ENCODE results near the gene CLCN3. TPM values are rescaled to one million over a fixed set of nuclear protein-coding genes. Genes with fewer than 3 reads are reported as not detected.
"Not testable (repeated sequence)": the region's sequence is repeated elsewhere in the genome, so short reads cannot be mapped to it uniquely, and the experiment has no call there.

CLCN3 gene
- total RNA-seq, 2 donors from 2014 or later: 67.2 to 96.4 TPM

DNA sequence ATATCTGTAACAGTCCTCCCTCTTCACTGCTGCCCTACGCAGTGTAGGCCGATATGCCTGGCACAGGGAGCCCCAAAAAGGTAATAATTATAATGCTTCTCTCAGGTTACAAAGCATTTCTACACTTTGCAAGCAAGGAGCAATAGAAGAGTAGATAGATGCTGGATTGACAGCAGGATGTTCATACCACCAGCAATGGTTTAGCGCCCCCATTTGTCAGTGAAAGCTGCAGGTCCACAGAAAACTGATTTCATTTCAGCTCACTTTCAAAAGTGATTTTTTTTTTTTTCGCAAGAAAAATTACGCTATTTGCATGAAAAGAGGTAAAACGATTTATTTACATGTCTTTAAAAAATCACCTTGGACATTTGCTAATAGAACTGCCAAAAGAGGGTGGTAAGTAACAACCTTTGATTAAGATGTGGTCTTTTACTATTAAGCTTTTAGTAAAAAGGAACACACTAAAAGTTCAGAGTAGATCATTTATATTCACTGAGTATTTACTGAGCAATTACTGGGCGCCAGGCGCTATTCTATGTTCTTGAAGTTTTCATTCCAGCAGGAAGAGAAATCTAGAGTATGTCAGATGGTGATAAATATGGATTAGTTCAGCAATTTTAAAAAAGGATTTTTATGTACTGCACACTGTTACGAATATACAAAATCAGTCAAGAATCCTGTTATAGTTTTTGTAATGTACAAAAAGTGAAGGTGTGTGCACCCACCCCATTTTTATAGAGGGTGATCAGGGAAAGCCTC, 103.0 kb downstream of the CLCN3 start:
- H3K36me3 ChIP-seq: no peaks in the 10 kb centered on the region
- no peaks in the 10 kb centered on the region for H3K27me3 ChIP-seq (replicated peaks; ENCODE audit: insufficient read depth)
- no peaks in the 10 kb centered on the region for H3K9me3 ChIP-seq
- TF ChIP-seq, protein P1, sequence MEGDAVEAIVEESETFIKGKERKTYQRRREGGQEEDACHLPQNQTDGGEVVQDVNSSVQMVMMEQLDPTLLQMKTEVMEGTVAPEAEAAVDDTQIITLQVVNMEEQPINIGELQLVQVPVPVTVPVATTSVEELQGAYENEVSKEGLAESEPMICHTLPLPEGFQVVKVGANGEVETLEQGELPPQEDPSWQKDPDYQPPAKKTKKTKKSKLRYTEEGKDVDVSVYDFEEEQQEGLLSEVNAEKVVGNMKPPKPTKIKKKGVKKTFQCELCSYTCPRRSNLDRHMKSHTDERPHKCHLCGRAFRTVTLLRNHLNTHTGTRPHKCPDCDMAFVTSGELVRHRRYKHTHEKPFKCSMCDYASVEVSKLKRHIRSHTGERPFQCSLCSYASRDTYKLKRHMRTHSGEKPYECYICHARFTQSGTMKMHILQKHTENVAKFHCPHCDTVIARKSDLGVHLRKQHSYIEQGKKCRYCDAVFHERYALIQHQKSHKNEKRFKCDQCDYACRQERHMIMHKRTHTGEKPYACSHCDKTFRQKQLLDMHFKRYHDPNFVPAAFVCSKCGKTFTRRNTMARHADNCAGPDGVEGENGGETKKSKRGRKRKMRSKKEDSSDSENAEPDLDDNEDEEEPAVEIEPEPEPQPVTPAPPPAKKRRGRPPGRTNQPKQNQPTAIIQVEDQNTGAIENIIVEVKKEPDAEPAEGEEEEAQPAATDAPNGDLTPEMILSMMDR (IDR thresholded peaks at IDR 0.05): no peak
- TF ChIP-seq POLR2AphosphoS5 (IDR thresholded peaks at IDR 0.05): no peak
- TF ChIP-seq POLR2A (IDR thresholded peaks at IDR 0.05): no peak
- no peak overlapping the region for H3K27ac ChIP-seq
- intact Hi-C loops (cut with DNase I): no loop called here
- H3K4me3 ChIP-seq: no peak overlapping the region
- H3K4me1 ChIP-seq (replicated peaks): no peaks in the 10 kb centered on the region
- 85% methylated on average over 9 of the region's 9 CpGs for WGBS
- DNase-seq (ENCODE audit: low spot score): no peak

DNA sequence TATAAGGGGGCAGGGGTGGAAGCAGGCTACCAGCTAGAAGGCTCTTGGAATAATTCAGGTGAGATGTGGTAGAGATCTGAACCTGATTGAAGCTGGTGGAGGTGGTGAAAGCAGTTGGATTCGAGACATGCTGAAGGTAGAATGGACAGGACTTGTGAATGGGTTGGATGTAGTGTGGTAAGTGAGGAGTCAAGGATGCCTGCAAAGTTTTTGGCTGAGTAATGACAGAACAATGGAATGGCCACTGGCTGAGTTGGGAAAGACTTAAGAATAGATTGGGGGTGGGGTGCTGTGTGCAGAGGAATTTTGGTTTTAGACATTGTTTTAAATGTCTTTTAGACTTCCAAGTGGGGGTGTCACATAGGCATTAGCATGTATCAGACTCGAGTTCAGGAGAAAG, 103.9 kb downstream of the CLCN3 start:
- H3K36me3 ChIP-seq: no peaks in the 10 kb centered on the region
- no peaks in the 10 kb centered on the region for H3K27me3 ChIP-seq (replicated peaks; ENCODE audit: insufficient read depth)
- no peak for DNase-seq (ENCODE audit: low spot score)
- no peak overlapping the region for H3K4me3 ChIP-seq
- H3K4me1 ChIP-seq (replicated peaks): no peaks in the 10 kb centered on the region
- no peaks in the 10 kb centered on the region for H3K9me3 ChIP-seq
- TF ChIP-seq POLR2AphosphoS5 (IDR thresholded peaks at IDR 0.05) (no peak), POLR2A (IDR thresholded peaks at IDR 0.05) (no peak)
- TF ChIP-seq, protein P1 (IDR thresholded peaks at IDR 0.05): no peak
- 95% methylated on average over 2 of the region's 2 CpGs for WGBS
- intact Hi-C loops (cut with DNase I): no loop called here
- no peak overlapping the region for H3K27ac ChIP-seq

DNA sequence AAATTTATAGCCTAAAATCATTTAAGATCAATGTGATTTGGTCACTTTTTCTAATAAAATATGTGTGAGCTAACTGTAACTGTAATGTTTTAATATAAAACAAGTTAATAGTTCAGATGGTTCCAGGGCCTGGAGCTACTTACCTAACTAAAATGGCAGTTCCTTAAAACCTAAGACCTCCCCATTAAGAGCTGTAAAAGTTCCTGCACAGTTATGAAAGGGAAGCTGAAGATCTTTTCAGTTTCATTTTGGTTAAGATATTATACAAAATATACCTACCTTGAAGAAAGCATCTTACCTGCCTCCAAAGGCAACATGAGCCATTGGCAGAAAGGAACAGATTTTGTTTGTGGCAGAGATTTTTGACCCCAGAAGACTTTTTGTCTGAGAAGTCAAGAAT, 107.2 kb downstream of the CLCN3 start:
- TF ChIP-seq POLR2A (IDR thresholded peaks at IDR 0.05): no peak
- no peak for TF ChIP-seq POLR2AphosphoS5 (IDR thresholded peaks at IDR 0.05)
- TF ChIP-seq, protein P1 (IDR thresholded peaks at IDR 0.05): no peak
- intact Hi-C loops (cut with DNase I): no loop called here
- H3K4me3 ChIP-seq: no peak overlapping the region
- H3K36me3 ChIP-seq: no peaks in the 10 kb centered on the region
- H3K27ac ChIP-seq: no peak overlapping the region
- H3K4me1 ChIP-seq (replicated peaks): no peaks in the 10 kb centered on the region
- DNase-seq (ENCODE audit: low spot score): no peak
- no peaks in the 10 kb centered on the region for H3K27me3 ChIP-seq (replicated peaks; ENCODE audit: insufficient read depth)
- H3K9me3 ChIP-seq: no peaks in the 10 kb centered on the region

DNA sequence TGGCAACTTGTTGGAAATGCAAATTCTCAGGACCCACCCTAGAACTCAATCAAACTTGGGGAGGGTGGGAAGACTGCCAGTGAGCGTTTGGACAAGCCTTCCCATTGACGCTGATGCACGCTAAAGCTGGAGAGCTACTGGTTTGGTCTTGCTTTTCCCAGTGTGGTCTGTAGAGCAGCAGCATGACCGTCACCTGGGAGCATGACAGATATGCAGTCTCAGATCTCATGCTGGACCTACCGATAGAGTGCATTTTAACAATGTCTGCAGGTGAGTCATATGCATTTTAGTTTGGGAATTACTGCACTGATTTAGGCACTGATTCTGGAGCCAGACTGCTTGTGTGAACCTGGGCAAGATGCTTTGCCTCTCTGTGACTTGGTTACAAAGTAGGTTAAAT, 110.2 kb downstream of the CLCN3 start:
- H3K4me1 ChIP-seq (replicated peaks): no peaks in the 10 kb centered on the region
- 83% methylated on average over 5 of the region's 5 CpGs for WGBS
- no peak overlapping the region for H3K27ac ChIP-seq
- no peak overlapping the region for H3K4me3 ChIP-seq
- no peaks in the 10 kb centered on the region for H3K27me3 ChIP-seq (replicated peaks; ENCODE audit: insufficient read depth)
- no peak for DNase-seq (ENCODE audit: low spot score)
- TF ChIP-seq, protein P1 (IDR thresholded peaks at IDR 0.05): no peak
- no peak for TF ChIP-seq POLR2AphosphoS5 (IDR thresholded peaks at IDR 0.05)
- TF ChIP-seq POLR2A (IDR thresholded peaks at IDR 0.05): no peak
- intact Hi-C loops (cut with DNase I): no loop called here
- H3K9me3 ChIP-seq: no peaks in the 10 kb centered on the region
- no peaks in the 10 kb centered on the region for H3K36me3 ChIP-seq

DNA sequence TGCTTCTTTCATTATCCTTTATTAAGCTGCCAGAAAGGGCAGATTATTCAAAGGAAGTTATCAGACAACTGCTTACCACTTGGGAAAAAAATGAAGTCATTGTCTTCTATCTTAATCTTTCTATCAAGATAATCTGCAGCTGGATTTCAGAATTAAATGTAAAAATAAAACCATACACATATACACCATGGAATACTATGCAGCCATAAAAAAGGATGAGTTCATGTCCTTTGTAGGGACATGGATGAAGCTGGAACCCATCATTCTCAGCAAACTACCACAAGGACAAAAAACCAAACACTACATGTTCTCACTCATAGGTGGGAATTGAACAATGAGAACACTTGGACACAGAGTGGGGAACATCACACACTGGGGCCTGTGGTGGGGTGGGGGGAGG, 118.2 kb downstream of the CLCN3 start:
- intact Hi-C loops (cut with DNase I); H3K4me1 ChIP-seq (replicated peaks); H3K4me3 ChIP-seq; H3K36me3 ChIP-seq; DNase-seq (ENCODE audit: low spot score); H3K9me3 ChIP-seq; H3K27me3 ChIP-seq (replicated peaks; ENCODE audit: insufficient read depth); H3K27ac ChIP-seq: not testable (repeated sequence)
